HG02840 (cell line): Measurements from ENCODE around the gene HMGCR.

Experiments
- ATAC-seq: cut with Tn5 transposase; IDR thresholded peaks from one replicate; pipeline ENCODE4 v1.9.1; 2021; ENCODE audit warnings: mild to moderate bottlenecking, moderate library complexity, moderate number of reproducible peaks; ENCODE audit not compliant: unreplicated experiment, low FRiP score

The HMGCR gene

DNA sequence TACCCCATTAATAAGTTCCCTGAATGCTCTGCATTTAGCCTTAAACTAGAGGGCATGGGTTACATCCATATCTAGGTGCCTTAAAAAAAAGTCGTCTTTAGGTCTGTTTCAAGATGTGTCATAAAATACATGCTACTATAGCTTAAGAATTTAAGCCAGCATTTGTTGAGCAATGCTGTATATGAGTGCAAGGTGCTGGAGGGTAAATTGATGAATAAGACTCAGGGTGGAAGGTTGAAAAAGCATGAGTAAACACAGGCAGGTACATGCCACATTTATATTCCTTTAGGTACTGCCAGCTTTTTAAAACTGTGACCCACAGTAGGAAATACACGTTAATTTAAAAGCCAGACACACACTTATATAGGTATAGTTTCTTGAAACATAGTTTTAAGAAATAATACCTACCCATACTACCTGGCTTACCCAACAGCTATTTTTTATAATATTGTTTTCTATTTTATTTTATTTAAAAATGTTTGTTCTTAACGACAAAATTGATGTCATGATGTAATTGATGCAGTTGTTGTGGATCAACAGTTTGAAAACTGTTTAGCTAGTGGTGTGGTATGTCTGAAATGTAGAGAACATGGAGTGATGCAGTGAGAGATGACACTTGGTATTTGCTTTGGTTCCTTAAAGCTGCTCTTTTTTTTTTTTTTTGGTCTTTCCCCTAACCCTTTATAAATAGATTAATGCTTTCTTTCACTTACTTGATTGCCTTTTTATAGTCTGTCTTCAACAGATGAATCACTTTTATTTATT is 3.9 kb downstream of the HMGCR start:
- no peak for ATAC-seq

GRCh38 chr5:75341934-75342333 is 4.9 kb downstream of the HMGCR start:
- ATAC-seq, result no peak

- no peak for ATAC-seq
Observed at GRCh38 chr5:75342836-75343235, 5.8 kb downstream of the HMGCR start.

DNA sequence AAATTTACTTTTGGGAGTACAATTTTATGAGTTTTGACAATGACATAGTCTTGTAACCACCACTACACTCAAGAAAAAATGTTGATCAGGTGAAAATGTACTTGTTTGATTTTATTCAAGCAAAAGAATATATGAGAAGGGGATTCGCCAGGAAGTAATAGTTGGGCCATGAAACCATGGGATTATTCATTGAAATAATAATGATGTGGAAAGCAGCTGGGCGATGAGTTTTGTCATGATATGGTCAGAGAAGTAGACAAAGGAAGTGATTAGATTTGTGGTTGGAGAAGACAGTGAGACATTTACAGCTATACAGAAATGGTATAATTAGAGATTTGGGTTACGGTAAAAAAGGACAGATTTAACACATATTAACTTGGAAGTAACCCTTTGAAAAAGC is 11.2 kb downstream of the HMGCR start:
- no peak for ATAC-seq

DNA sequence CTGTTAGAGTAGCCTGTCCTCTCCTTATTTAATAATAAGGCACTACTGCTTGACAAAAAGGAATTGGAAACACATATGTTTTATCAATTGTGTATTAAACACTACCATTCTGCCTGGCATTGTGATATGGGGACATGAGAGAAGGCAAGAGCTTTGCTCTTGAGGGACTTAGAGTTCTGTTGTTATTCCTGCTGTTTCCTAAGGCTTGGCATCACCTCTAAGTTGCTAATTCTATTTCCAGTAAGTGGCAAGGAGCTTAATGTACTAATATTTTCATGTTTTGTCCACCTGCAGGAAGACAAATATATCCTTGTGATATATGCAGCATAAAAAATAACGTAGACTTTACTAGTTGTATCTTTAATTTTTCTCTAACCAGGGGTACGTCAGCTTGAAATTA is 12.6 kb downstream of the HMGCR start:
- ATAC-seq, result no peak

DNA sequence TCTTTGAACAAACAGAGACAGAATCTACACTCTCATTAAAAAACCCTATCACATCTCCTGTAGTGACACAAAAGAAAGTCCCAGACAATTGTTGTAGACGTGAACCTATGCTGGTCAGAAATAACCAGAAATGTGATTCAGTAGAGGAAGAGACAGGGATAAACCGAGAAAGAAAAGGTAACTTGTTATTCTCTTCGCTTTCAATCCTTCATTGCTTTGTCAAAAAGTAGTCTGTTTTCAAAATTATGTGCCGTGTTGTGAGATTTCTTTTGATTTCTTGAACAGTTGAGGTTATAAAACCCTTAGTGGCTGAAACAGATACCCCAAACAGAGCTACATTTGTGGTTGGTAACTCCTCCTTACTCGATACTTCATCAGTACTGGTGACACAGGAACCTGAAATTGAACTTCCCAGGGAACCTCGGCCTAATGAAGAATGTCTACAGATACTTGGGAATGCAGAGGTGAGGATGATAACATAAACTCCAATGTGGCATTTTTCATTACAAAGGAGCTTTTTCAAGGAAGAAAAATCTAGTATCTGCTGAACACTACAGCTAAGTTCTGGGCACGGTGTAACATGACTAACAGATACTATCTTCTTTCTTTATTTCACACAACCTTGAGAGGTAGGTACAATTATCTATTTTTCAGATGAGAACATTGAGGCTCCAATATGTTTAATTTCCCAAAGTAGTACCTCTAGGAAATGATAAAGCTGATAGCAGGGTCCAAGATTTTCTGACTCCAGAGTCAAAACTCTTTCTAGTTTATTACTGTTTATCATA is 14.3 kb downstream of the HMGCR start:
- ATAC-seq, result no peak

GRCh38 chr5:75355236-75355635 is 18.2 kb downstream of the HMGCR start:
- ATAC-seq, result no peak

DNA sequence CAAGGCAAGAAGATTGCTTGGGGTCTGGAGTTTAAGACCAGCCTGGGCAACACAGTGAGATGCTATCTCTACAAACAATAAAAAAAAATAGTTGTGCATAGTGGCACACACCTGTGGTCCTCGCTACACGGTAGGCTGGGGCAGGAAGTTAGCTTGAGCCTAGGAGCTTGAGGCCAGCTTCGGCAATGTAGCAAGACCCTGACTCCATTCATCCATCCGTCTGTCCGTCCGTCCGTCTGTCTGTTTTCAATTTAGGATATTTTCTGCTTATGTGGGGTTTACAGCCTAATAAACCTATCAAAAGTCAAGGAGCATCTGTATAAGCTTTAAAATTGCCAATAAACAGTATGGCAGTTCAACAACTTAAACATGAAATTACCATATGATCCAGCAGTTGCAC is 19.7 kb downstream of the HMGCR start:
- no peak for ATAC-seq

DNA sequence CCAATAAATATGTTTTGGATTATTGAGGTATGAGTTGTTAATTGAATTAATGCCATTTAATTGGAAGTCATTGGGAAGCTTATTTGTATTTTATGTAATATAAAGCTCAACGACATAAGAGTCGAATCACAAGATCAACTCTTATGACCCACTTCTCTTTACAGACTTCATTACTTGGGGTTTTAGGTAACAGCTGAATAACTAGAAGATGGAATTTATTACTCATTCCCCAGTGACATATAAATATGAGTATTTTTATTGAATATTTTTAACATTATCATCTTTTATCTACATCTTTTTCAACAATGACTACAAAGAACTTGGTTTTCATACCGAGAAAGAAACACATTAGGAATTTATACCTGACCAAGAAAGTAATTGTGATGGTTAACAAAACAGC is 21.1 kb downstream of the HMGCR start:
- no peak for ATAC-seq

DNA sequence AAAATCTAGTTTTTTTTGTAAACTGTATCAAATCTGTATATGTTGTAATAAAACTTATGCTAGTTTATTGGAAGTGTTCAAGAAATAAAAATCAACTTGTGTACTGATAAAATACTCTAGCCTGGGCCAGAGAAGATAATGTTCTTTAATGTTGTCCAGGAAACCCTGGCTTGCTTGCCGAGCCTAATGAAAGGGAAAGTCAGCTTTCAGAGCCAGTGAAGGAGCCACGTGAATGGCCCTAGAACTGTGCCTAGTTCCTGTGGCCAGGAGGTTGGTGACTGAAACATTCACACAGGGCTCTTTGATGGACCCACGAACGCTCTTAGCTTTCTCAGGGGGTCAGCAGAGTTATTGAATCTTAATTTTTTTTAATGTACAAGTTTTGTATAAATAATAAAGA is 24.3 kb downstream of the HMGCR start:
- no peak for ATAC-seq

- no peak for ATAC-seq
Observed at GRCh38 chr5:75362474-75362975, 25.5 kb downstream of the HMGCR start.

GRCh38 chr5:75363111-75363510 is 26.1 kb downstream of the HMGCR start:
- no peak for ATAC-seq

- no peak for ATAC-seq
Observed at GRCh38 chr5:75363726-75364495, 26.9 kb downstream of the HMGCR start.

GRCh38 chr5:75364571-75365280 is 27.7 kb downstream of the HMGCR start:
- no peak for ATAC-seq

DNA sequence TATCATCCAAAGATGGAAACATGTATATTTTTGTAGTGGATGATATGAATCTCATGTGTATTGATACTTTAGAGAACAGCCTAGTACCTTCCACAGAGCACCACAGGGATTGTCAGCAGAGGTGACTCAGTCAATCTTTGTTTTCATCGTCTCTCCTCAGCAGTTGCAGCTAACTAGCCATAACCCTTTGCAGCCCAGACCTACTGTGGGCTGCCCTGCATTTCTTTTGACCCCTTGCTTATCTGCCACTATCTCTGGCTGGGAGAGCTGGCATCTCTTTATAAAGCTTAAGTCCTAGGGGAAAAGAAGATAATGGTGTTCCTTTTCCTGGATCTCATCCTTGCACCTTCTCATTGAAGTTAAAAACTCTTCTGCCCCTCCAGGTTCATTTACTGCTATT is 28.7 kb downstream of the HMGCR start:
- no peak for ATAC-seq

DNA sequence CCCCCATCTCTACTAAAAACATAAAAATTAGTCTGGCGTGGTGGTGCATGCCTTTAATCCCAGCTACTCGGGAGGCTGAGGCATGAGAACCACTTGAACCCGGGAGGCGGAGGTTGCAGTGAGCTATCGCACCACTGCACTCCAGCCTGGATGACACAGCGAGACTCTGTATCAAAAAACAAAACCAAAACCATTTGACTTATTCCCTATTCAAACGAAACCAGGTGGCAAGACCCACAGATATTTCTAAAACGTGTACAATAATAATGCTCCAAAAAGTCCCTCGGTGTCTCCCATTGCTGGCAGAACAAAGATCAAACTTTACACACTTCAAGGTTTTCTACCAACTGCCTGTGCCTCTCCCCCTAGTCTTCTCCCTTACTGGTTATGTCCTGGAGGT is 29.8 kb downstream of the HMGCR start:
- ATAC-seq, result peak; percentile 40

DNA sequence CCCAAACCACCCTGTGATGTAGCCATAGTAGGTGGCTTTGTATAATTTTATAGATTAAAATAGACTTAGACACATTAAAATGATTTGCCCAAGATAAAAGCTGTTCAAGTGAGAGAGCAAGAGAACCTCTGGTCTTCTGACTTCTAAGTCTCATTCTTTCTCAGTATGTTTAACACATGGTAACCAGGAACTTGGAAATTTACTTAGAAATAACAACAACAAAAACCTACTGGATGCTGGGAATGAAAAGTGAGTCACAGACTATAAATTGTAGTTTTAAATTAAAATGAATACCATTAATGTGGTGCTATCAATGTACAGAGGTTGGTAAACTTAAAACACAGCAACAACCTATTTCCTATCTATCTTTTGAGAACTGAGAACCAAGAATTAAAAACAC is 30.4 kb downstream of the HMGCR start:
- ATAC-seq, result no peak

- no peak for ATAC-seq
Observed at GRCh38 chr5:75368391-75368790, 31.4 kb downstream of the HMGCR start.

GRCh38 chr5:75373862-75374261 is 36.8 kb downstream of the HMGCR start:
- ATAC-seq, result no peak

DNA sequence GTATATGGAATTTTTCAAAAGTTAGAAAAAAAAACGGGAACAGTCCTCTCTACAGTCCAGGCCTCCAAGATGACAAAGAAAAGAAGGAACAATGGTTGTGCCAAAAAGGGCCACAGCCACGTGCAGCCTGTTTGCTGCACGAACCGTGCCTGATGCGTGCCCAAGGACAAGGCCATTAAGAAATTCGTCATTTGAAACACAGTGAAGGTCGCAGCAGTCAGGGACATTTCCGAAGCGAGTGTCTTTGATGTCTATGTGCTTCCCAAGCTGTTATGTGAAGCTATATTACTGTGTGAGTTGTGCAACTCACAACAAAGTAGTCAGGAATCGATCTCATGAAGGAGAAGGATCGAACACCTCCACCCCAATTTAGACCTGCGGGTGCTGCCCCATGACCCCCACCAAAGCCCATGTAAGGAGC is 37.4 kb downstream of the HMGCR start:
- ATAC-seq, result no peak
